Transverse colon (tissue), 4 donors: Measurements from ENCODE around the gene ESRRA. TPM values are rescaled to one million over a fixed set of nuclear protein-coding genes. Genes with fewer than 3 reads are reported as not detected.

Experiments used
- DNase-seq: peaks from one replicate; pipeline ENCODE4 v3.0.0-alpha.2; 2019
- H3K27ac ChIP-seq, 4 donors: fragments of 200-600 bp; sonication (generic); 2 replicates each; pipeline ENCODE4 v1.5.1; 2016 to 2018; ENCODE audit warnings: inconsistent platforms in 4 of 4
- H3K27me3 ChIP-seq: fragments of 200-600 bp; sonication (generic); 2 replicates; pipeline ENCODE4 v1.5.1; 2017; ENCODE audit warnings: inconsistent platforms
- H3K36me3 ChIP-seq, 4 donors: fragments of 200-600 bp; sonication (generic); 2 replicates each; pipeline ENCODE4 v1.5.1; 2017 to 2019; ENCODE audit warnings: inconsistent platforms in 4 of 4
- H3K4me1 ChIP-seq, 4 donors: fragments of 200-600 bp; sonication (generic); 2 replicates each; pipeline ENCODE4 v1.5.1; 2017 to 2020; ENCODE audit warnings: inconsistent platforms in 4 of 4
- H3K4me3 ChIP-seq, 4 donors: fragments of 200-600 bp; sonication (generic); 1 replicate in 1 of 4; 2 replicates in 3 of 4; pipeline versions ENCODE4 v1.5.1 to v1.6.1; 2017 to 2019; ENCODE audit warnings: inconsistent platforms in 4 of 4
- H3K9me3 ChIP-seq, 2 donors: fragments of 200-600 bp; sonication (generic); 2 replicates each; pipeline ENCODE4 v1.5.1; 2017 to 2019; ENCODE audit warnings: inconsistent platforms in 2 of 2
- EP300 ChIP-seq: sonication (generic); formaldehyde crosslinking; IDR thresholded peaks from one replicate; pipeline ENCODE4 v1.6.1; 2017; ENCODE audit warnings: antibody characterized with exemption, low read depth
- POLR2A ChIP-seq: fragments of 450-650 bp; IDR thresholded peaks from one replicate; pipeline ENCODE4 v1.6.1; 2016; ENCODE audit warnings: antibody characterized with exemption, mild to moderate bottlenecking, moderate library complexity
- POLR2AphosphoS5 ChIP-seq, 3 donors: sonication (generic); formaldehyde crosslinking; IDR thresholded peaks; one replicate each; pipeline ENCODE4 v1.6.1; 2016; ENCODE audit warnings: antibody characterized with exemption in 3 of 3
- WGBS, 2 donors: methylation state at CpG; one replicate each; pipeline ENCODE4 v1.1.5; 2018; ENCODE audit warnings: low coverage in 1 of 2; 5-methylcytosine and 5-hydroxymethylcytosine counted together
- in situ Hi-C, 4 donors: fragments of 200-750 bp; cut with MboI; loops; one replicate each; pipeline versions ENCODE4 v1.15.0 to v1.15.1; 2017; ENCODE audit warnings: low sequenced_read_pairs in 3 of 4, low pct_ligation_motif_present in 1 of 4, low pct_unique_long_range_greater_than_20kb in 1 of 4
- intact Hi-C: fragments of 100-400 bp; cut with DNase I; formaldehyde crosslinking; loops from one replicate; pipeline ENCODE4 v1.15.1; 2023; ENCODE audit warnings: low total_unique reads
- total RNA-seq, 4 donors: library from RNA; depleted of rRNA; stranded (reverse); fragments of >200 nt; gene quantifications; one replicate each; pipeline ENCODE4 v1.1.0, GENCODE V29; 2016
- TF ChIP-seq, protein P1 (sequence below), 5 experiments: fragments of 200-600 bp in 3 of 5; fragments of 450-650 bp in 2 of 5; sonication (generic) in 3 of 5; IDR thresholded peaks; 1 replicate in 2 of 5; 2 replicates in 3 of 5; pipeline ENCODE4 v1.5.1; 2016 to 2017; ENCODE audit warnings: antibody characterized with exemption in 5 of 5, inconsistent platforms in 3 of 5, mild to moderate bottlenecking in 2 of 5, moderate library complexity in 1 of 5

Gene ESRRA
- total RNA-seq, 4 donors from 2014 or later: 142 to 272 (median 221) TPM

DNA sequence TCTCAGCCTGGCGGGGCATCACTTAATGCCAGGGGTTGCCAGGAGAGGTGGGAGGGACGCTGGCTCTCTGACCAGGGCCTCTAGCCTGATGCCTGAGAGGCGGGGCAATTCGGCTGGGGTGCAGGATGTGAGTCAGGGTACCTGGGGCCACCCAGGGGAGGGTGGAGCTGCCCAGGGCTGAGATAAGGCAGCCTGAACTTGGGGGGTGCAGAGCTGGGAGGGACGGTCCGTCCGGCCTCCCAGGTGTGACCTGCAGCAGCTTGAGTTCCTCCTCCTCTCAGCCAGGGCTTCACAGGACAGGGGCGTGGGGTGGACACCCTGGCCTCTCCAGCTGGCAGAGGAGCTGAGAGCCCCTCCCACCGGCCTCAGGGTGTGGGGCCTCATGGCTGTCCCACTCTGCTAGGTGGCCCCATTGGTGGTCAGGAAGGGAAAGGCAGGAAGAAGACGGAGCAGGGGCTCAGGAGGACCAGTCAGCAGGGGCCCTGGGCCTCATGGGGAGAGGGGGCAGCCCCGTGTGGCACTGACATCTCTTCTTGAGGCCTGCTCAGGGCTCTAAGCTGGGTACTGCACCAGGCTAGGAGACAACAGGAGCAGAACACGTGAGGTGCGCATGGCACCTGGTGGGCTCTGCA is 52.7 kb downstream of the ESRRA start:
- TF ChIP-seq, protein P1, sequence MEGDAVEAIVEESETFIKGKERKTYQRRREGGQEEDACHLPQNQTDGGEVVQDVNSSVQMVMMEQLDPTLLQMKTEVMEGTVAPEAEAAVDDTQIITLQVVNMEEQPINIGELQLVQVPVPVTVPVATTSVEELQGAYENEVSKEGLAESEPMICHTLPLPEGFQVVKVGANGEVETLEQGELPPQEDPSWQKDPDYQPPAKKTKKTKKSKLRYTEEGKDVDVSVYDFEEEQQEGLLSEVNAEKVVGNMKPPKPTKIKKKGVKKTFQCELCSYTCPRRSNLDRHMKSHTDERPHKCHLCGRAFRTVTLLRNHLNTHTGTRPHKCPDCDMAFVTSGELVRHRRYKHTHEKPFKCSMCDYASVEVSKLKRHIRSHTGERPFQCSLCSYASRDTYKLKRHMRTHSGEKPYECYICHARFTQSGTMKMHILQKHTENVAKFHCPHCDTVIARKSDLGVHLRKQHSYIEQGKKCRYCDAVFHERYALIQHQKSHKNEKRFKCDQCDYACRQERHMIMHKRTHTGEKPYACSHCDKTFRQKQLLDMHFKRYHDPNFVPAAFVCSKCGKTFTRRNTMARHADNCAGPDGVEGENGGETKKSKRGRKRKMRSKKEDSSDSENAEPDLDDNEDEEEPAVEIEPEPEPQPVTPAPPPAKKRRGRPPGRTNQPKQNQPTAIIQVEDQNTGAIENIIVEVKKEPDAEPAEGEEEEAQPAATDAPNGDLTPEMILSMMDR (IDR thresholded peaks at IDR 0.05): no peak
- no peak for TF ChIP-seq POLR2AphosphoS5 (IDR thresholded peaks at IDR 0.05)
- TF ChIP-seq POLR2A: no peak
- no peak for TF ChIP-seq EP300
- H3K4me1 ChIP-seq: peaks cover 21 to 41% (median 36%) of the 10 kb centered on the region in 4 donors
- H3K36me3 ChIP-seq: peaks cover 0 to 7% (median 0%) of the 10 kb centered on the region in 4 donors
- peak overlapping the region in 3 of 4 donors; percentile 58 to 76 (median 73) for H3K4me3 ChIP-seq
- no peaks in the 10 kb centered on the region for H3K9me3 ChIP-seq
- intact Hi-C loops (no loop called here), in situ Hi-C loops (no loop called here)
- WGBS, 2 donors: 54% methylated on average over 13 of the region's 13 CpGs; no CpG with 5 or more reads in 1 of the 2 donors
- H3K27me3 ChIP-seq: no peaks in the 10 kb centered on the region
- DNase-seq: peak; percentile 32
- H3K27ac ChIP-seq: peak overlapping the region; percentile 82 to 92 (median 88)

GRCh38 chr11:64358536-64358906 is 53.2 kb downstream of the ESRRA start:
- Histone ChIP-seq H3K4me1 (peaks cover 21 to 41% (median 36%) of the 10 kb centered on the region in 4 donors), H3K27me3 (no peaks in the 10 kb centered on the region), H3K27ac (peak overlapping the region; percentile 82 to 92 (median 88)), H3K9me3 (no peaks in the 10 kb centered on the region), H3K36me3 (peaks cover 0 to 11% (median 2%) of the 10 kb centered on the region in 4 donors), H3K4me3 (peak overlapping the region; percentile 34 to 76 (median 66))
- intact Hi-C loops (no loop called here), in situ Hi-C loops (no loop called here)
- WGBS, 2 donors: 13% methylated on average over 5 of the region's 7 CpGs; no CpG with 5 or more reads in 1 of the 2 donors
- no peak for DNase-seq
- TF ChIP-seq POLR2A (no peak), EP300 (no peak)
- TF ChIP-seq, protein P1 (IDR thresholded peaks at IDR 0.05): peak in 1 of 5 experiments; percentile 10

- WGBS, 2 donors: 0 to 1% methylated on average over 1 to 26 of the region's 70 CpGs
- intact Hi-C loops: no loop called here
Measured at GRCh38 chr11:64358907-64359711, 53.8 kb downstream of the ESRRA start, which contains the start of gene RPS6KA4. Gene RPS6KA4 (plus strand): TSS chr11:64359162. CDS start chr11:64359236, 74 bp downstream.

More at GRCh38 chr11:64358907-64359711, 53.8 kb downstream of the ESRRA start, which contains the start of gene RPS6KA4:
- TF ChIP-seq EP300 (no peak), POLR2AphosphoS5 (IDR thresholded peaks at IDR 0.05) (peak in 2 of 3 donors; percentile 13 to 57), POLR2A (peak; percentile 42)
- TF ChIP-seq, protein P1 (IDR thresholded peaks at IDR 0.05): no peak
- H3K27me3 ChIP-seq: no peaks in the 10 kb centered on the region
- peak; percentile 73 for DNase-seq
- peaks cover 21 to 41% (median 36%) of the 10 kb centered on the region in 4 donors for H3K4me1 ChIP-seq
- in situ Hi-C loops: no loop called here
- H3K36me3 ChIP-seq: peaks cover 0 to 11% (median 3%) of the 10 kb centered on the region in 4 donors
- peak within 1 kb of the TSS; percentile 58 to 99 (median 74) for H3K4me3 ChIP-seq
- H3K9me3 ChIP-seq: no peaks in the 10 kb centered on the region
- H3K27ac ChIP-seq: peak within 1 kb of the TSS; percentile 82 to 92 (median 88)
